Measurements from ENCODE around the gene C14orf180. TPM values are rescaled to one million over a fixed set of nuclear protein-coding genes. Genes with fewer than 3 reads are reported as not detected.

C14orf180 gene
- total and polyA plus RNA-seq, 10 of the 15 experiments (the other 5 are each of a cell fraction or from before 2014, with no cell fraction given): not detected

- no peaks in the 10 kb centered on the region for H3K9me3 ChIP-seq (replicated peaks; ENCODE audit: control insufficient read depth, insufficient read depth, low read length)
- ChIA-PET CTCF (no interaction called here), POLR2A (no interaction called here), RAD21 (ENCODE audit: unreplicated experiment) (no interaction called here), SMC1A (ENCODE audit: uncharacterized antibody, unreplicated experiment) (no interaction called here)
- intact Hi-C loops (cut with micrococcal nuclease; ENCODE audit: unreplicated experiment): no loop called here
- no peak overlapping the region for H2AFZ ChIP-seq (ENCODE audit: control insufficient read depth, low read depth, low read length)
- ATAC-seq: no peak
- H3K4me3 ChIP-seq: no peak overlapping the region
- no peaks in the 10 kb centered on the region for H3K79me2 ChIP-seq (ENCODE audit: control insufficient read depth, insufficient read depth, low read length)
- in situ Hi-C loops (cut with MboI): no loop called here
- 44% methylated on average over 19 of the region's 19 CpGs for WGBS (ENCODE audit: insufficient coverage, insufficient replicate concordance, low lambda C conversion rate, missing lambda C conversion rate)
- peaks cover 4 to 5% of the 10 kb centered on the region in 2 experiments; a peak in 2 of 4 replicates for H3K27me3 ChIP-seq (replicated peaks in 1 of 2; ENCODE audit: control insufficient read depth in 2 of 2, insufficient read depth in 2 of 2, low read length in 1 of 2)
- H3K36me3 ChIP-seq (ENCODE audit: control insufficient read depth in 2 of 2, insufficient read depth in 2 of 2, low read length in 1 of 2): no peaks in the 10 kb centered on the region
- no peak for DNase-seq (ENCODE audit: low read depth, low spot score)
- no peak for FAIRE-seq
- H3K4me1 ChIP-seq (ENCODE audit: control insufficient read depth, insufficient read depth, low read length): no peaks in the 10 kb centered on the region
- H3K4me2 ChIP-seq (ENCODE audit: control insufficient read depth, insufficient read depth): no peak overlapping the region
- BruUV-seq (replicated peaks): no TSS peak
- no peak overlapping the region for H3K9ac ChIP-seq (ENCODE audit: control insufficient read depth, insufficient read depth, low read length)
- H3K27ac ChIP-seq (ENCODE audit: control insufficient read depth, insufficient read depth): no peak overlapping the region
- no peaks in the 10 kb centered on the region for H4K20me1 ChIP-seq (ENCODE audit: control insufficient read depth, insufficient read depth)
- TF ChIP-seq IKZF1 (conservative IDR thresholded peaks at IDR 0.05) (no peak), TBL1XR1 (IDR thresholded peaks at IDR 0.05; ENCODE audit: low read depth, low read length) (no peak), GATAD2B (conservative IDR thresholded peaks at IDR 0.05; ENCODE audit: low read depth) (no peak), ZNF24 (IDR thresholded peaks at IDR 0.05) (no peak), MLLT1 (IDR thresholded peaks at IDR 0.05) (no peak), BCL11A (IDR thresholded peaks at IDR 0.05; ENCODE audit: low read depth, low read length) (no peak), MYB (IDR thresholded peaks at IDR 0.05; ENCODE audit: borderline replicate concordance, low read depth, low read length) (no peak), SMAD1 (IDR thresholded peaks at IDR 0.05; ENCODE audit: low read depth, partially characterized antibody) (no peak), ELK1 (IDR thresholded peaks at IDR 0.05; ENCODE audit: low read depth, low read length) (no peak), YBX1 (IDR thresholded peaks at IDR 0.05) (no peak), CHD2 (IDR thresholded peaks at IDR 0.05; ENCODE audit: borderline replicate concordance, low read depth, low read length) (no peak), EGR1 (IDR thresholded peaks at IDR 0.05; ENCODE audit: borderline replicate concordance in 1 of 2, low read depth in 2 of 2, low read length in 2 of 2) (no peak), WRNIP1 (IDR thresholded peaks at IDR 0.05; ENCODE audit: borderline replicate concordance, low read depth, low read length) (no peak), MYC (IDR thresholded peaks at IDR 0.05; ENCODE audit: insufficient read depth, insufficient read length, insufficient replicate concordance, low read length, severe bottlenecking) (no peak), BRCA1 (IDR thresholded peaks at IDR 0.05; ENCODE audit: low read depth, low read length) (no peak)
Measured at GRCh38 chr14:104546591-104547309, 32.8 kb upstream of the C14orf180 start.

Measured in GM12878 (cell line).